HG02973 (cell line): ENCODE measurements around the gene MED27.

Experiments
- ATAC-seq: cut with Tn5 transposase; IDR thresholded peaks from one replicate; pipeline ENCODE4 v1.9.1; 2021; ENCODE audit warnings: moderate library complexity; ENCODE audit not compliant: unreplicated experiment

The MED27 gene

DNA sequence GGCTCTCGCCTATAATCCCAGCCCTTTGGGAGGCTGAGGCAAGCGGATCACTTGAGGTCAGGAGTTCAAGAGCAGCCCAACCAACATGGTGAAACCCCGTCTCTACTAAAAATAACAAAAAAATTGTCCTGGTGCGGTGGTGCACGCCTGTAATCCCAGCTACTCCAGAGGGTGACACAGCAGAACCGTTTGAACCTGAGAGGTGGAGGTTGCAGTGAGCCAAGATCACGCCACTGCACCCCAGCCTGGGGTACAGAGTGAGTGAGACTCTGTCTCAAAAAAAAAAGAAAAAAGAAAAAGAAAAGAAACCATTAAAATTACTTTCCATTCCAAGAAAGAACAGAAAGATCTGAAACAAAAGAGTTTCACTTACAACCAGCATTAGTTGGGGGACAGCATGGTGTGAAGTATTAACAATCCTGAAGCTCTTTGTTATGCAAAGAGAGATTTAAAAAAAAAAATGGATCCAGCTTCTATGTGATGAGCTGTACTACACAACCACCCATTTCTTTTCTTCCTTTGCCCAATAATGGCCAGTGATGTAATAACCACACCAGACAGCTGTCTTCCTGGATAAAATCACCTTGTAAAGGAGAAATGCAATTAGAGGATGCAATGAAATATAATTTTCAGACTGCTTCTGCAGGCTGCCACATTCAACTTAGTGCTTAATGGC lies 76.9 kb downstream of the MED27 start:
- no peak for ATAC-seq

DNA sequence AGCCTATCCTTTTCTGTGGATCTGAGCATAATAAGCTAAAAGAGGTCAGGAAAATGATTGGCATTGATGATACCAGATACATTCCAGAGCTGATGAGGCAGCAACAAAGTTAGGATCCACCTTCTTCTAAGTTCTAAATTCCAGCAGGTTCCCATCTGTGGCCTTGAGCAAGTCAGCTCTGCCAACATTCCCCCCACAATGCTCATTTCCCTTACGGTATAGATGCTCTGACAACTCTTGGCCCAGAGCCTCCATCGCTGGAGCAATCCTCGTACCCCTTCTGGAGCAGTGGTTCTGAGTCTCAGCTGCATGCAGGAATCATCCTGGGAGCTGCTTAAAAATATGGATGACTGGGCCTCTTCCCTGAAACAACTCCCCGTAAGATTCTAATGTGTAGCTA lies 78.1 kb downstream of the MED27 start:
- no peak for ATAC-seq

DNA sequence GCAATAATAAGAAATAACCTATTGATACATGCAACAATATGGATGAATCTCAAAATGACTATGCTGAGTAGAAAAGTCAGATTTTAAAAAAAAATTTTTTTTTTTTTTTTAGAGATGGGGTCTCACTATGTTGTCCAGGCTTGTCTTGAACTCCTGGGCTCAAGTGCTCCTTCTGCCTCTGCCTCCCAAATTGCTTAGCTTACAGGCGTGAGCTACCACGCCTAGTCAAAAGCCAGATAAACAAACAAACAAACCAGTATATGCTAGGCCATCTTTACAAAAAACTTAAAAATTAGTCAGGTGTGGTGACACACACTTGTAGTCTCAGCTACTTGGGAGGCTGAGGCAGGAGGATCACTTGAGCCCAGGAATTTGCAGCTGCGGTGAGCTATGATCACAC lies 79.0 kb downstream of the MED27 start:
- ATAC-seq = no peak

DNA sequence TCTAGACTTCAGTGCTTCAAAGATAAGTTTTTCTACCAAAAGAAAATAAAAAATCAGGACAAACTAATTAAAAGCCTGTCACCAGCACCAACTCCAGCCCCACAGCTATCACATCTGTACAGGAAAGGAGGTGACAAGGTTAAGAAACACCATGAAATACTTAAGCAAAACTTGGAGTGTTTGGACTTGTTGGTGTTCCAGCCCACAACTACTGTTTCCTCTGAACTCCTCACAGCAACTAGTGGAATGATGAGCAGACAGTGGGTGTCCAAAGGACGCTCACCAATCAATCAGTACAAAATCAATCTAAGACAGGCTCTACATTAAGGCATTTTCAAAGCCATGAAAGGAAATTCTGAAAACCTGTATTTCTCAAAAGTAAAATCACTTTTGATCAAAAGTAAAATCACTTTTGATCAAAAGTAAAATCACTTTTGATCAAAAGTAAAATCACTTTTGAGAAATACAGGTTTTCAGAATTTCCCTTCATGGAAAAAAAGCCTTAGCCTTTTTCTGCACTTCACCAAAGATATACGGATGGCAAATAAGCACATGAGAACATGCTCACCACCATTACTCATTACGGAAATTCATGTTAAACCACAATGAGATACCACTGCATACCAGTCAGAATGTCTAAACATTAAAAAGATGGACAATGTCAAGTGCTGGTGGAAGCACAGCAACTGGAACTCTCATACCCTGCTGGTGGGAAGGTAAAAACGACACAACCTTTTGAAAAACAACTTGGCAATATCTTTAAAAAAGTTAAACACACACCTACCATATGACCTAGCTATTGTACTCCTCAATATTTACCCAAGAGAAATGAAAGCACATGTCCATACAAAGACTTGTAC lies 79.7 kb downstream of the MED27 start:
- ATAC-seq = no peak

DNA sequence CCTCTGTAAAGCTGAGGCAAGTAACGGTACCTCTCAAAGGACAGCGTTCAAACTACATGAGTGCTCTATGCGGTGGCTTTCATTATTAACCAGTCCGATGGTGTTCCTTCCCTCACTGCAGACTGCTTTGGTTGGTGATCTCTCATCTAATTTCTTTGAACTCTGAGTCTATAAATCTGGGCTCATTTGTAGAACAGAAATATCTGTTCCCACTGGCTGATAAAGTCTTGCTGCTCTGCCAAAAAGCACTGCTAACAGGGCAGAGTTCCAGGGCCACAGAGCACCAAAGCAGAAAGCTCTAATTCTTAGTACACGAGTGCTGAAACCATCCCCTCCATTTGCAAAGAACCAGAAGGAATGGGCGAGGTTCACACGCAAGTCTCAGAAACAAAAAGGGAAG lies 81.9 kb downstream of the MED27 start:
- no peak for ATAC-seq

DNA sequence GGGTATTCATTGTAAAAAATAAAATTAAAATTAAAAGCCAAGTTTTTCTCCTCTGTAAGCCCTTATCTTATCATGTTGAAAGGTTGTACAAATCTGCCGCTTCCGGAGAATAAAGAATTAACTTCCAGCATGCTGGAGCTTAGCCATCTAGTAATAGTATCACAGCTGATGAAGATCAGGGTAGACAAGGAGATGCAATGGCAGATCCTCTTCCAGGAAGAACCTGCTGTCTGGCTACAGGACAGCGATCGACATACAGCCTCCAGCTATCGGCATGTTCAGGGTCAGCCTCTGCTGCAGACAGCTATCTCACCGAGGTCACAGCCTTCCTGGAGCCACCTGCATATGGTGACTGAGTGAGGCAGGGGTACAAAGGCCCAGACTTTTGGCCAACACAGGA lies 82.6 kb downstream of the MED27 start:
- ATAC-seq = no peak

DNA sequence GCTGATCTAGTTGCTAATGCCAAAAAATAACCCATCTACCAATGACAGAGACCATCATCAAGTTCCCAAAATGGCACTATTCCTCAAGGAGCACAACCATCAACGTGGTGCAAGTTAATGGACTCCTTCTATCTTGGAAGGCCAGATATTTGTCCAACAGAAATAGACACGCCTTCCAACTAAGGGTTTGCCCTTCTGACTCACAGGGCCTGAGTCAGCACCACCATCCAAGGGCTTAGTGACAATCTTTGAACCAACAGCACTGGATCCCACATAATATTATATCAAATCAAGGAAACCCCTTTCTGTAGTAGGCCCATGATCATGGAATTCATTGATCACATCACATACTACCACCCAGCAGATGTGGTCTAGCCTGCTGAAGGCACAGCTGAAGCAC lies 84.3 kb downstream of the MED27 start:
- no peak for ATAC-seq

DNA sequence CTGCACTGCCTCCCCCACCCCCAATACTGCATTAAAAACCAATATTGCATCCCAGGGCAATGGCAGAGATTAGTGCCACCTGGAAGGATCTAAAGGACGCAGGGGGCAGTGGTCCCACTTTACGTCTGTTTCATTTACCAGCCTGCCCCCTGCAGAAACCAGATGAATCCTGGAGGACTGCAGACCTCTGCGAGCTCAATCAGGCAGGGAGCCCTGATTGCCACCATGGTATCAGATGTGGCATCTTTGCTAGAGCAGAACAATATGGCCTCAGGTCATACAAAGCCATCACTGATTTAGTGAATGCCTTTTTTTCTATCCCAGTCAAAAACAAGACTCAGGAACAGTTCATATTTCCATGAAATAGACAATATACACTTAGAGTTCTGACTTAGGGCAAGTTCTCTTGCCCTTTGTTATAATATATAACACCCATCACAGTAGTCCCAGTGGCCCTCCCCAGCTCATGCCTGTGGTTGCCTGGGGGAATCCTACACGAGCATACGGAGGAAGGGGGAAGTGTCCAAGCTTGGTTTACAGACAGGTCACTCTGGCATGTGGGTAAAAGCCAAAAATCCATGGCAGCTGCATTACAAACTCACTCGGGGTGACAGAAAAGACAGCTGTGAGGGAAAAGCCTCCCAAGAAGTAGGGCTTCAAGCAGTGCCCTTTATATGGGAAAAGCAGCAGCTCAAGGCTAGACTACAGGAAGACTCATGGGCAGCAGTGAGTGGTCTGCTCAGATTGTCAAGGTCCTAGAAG lies 85.1 kb downstream of the MED27 start:
- no peak for ATAC-seq

DNA sequence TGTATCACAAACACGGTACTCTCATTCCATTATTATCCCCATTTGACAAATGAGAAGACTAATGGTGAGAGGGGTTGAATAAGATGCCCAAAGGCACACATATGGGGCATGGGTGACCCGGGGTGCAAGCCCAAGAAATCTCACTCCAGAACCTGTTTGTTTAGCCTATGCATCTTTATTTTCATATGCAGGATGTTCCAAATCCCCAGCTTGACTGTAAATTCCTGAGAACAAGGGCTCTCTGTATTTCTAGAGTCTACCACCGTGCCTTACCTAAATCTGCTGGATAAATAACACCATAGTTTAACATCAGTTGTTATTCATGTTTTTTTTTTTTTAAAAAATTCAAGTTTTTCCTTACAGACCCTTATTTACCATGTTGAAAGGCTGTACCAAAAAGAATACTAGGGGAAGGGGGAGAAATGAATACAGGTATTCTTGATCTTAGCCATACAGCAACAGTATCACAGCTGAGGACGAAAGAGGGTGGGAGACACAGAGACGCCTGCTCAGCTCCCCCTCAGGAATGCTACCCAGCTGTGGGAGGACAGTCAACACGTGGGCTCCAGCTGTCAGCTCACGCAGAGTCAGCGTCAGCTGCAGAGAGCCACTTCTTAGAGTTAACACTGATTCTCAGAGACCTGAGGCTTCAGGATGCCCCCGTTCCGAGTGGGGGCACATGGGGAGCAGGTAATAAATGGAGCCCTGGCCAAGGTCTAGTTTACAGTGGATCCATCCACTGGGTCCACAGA lies 86.6 kb downstream of the MED27 start:
- no peak for ATAC-seq

DNA sequence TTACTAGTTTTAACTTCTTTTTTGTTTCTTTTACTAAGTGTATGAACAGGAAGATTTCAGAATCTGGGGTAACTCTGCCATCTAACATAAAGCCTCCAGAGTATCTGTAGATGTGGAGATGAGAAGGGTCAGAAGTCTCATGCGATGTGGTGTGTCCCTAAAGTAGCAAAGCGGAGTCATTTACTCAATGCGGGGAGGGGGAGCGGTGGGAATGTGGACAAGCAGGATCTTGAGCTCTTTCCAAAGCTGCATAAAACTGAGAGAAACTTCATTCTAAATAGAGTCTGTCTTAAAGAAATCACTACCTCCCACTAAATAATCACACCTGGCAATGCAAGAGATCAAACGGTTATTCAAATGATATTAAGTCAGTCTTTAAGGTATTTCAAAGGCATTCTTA lies 92.4 kb downstream of the MED27 start:
- ATAC-seq = no peak

DNA sequence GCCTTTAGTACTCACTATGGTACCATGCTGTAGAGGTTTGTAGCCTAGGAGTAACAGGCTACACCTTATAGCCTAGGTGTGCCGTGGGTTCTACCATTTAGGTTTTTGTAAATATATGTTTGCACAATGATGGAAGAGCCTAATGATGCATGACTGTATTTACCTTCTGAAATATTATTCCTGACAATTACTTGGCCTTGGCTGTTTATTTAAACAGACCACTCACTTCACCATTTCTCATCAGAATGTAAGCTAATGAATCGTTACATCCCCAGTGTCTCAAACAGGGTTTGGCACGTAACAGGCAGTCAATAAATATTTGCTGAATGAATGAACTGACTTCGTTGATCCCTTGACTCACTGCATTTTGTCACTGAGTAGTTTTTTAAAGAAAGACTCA lies 93.1 kb downstream of the MED27 start:
- ATAC-seq = no peak

DNA sequence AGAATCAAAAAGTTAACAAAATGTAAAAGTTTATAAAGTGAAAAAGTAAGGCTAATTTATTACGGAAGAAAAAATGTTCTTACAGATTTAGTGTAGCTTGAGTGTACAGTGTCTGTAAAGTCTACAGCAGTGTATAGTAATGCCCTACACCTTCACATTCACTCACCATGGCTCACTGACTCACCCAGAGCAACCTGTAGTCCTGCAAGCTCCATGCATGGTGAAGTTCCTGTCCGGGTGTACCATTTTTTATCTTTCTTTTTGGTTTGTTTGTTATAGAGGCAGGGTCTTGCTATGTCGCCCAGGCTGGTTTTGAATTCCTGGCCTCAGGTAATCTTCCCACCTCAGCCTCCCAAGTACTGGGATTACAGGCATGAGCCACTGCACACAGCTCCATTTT lies 93.6 kb downstream of the MED27 start:
- no peak for ATAC-seq

DNA sequence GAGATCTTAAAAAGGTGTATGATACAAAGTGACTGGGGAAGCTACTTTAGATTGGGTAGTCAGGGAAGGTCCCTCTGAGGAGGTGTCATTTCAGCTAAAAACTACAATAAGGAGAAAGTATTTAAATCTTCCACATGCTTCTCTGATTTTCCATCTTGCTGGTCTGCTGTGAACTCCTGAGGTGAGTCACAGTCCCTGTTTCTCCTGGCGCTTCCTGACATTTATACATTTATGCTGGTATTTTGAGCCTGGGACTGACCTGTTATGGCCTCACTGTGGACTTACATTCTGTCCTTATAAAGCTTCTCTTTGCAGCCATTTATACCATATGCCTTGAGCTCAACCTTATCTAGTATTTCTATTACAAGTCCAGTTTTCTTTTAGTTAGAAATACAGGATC lies 95.1 kb downstream of the MED27 start:
- no peak for ATAC-seq

DNA sequence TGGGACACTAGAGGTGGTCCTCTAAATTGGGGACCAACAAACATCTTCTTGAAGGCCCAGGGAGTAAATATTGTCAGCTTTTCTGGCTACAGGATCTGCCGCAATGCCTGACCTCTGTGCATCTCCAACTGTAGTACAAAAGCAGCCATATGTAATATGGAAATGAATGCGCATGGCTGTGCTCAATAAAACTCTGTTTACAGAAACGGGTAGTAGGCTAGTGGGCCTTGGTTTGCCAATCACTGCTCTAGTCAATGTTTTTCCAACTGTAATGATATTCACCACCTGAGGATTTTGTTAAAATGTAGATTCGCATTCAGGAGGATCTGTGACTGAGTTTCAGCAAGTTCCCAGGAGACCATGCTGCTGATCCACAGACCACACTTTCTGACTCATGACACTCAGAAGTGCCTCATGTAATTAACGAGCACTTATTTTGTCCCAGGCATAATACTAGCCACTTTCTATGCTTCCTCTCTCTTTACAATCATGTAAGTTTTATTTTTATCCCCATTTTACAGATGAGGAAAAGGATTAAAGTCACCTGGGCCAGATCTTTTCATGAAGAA lies 96.9 kb downstream of the MED27 start:
- ATAC-seq = no peak

DNA sequence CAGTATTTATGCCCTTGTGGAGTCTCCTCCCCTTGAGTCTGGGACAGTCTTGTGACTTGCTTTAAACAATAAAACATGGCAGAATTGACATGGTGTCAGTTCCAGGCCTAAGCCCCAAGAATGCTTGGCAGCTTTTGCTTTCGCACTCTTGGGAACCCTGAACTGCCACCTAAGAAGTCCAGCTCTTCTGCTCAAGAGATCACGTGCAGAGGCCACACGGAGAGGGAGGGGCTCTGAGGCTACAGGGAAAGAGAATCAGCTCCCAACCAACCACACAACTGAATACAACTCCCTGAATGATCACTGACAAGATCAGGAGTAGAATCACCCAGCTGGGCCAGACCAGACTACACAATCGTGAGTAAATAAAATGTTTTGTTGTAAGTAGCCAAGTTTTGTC lies 97.6 kb downstream of the MED27 start:
- no peak for ATAC-seq

DNA sequence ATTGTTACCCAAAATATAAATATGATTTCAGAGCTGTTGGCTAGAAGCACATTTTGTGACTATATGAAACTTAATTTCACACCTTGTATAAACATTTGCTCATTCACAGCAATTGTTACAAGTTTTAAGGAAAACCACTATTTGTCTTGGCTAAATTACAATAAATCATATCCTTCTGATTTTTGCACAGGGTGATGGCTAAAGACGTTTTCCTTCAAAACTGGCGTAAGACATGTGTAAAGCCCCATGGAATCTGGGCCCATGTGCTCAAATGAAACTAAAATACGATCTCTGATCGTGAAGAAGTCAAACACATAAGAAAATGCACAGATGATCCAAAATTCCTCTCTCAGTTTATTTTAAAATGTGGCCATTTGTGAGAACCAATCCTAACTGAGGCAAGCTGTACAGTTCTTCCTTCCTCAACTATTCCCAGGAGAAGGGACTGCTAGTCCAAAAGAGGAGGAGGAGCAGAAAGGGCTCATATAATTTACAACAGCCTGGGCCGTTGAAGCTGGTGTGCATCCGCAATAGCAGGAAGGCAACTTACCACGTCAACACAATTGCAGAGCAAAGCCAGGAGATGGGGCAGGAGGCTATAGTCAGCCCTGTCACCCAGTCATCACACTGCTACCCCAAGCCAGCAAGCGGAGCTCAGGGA lies 98.4 kb downstream of the MED27 start:
- no peak for ATAC-seq

DNA sequence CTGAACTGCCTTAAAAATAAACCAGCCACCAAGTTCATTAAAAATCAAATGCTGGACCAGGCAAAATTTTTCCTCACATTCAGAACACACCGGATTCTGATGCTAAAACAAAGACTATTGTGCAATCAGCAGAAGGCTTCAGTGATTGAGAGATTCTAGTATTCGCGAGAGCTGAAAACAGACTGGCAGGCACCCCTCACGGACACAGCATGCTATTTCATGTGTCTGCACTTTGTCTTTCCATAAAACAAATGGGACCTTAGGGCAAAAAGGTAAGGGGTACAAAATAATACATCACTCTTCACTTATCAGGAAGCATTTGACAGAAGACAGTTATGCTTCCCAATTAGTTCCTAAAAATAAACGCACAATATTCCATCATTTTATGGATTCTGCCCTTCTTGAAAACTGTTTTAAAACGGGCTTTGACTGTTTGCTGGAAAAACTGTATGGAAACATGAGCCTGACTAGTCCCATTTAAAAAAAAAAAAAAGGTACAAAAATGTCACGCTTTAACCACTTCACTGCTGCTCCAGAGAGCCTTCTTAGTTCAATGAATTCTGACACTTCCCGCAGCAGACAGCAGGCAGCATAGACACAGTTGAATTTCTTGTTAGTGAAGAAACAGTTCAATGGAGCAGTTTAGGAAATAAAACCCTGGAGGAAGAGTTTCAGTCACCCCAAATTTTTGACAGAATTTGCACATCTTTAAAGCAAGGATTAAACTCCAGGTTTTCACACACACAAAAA lies 99.2 kb downstream of the MED27 start:
- ATAC-seq = no peak

DNA sequence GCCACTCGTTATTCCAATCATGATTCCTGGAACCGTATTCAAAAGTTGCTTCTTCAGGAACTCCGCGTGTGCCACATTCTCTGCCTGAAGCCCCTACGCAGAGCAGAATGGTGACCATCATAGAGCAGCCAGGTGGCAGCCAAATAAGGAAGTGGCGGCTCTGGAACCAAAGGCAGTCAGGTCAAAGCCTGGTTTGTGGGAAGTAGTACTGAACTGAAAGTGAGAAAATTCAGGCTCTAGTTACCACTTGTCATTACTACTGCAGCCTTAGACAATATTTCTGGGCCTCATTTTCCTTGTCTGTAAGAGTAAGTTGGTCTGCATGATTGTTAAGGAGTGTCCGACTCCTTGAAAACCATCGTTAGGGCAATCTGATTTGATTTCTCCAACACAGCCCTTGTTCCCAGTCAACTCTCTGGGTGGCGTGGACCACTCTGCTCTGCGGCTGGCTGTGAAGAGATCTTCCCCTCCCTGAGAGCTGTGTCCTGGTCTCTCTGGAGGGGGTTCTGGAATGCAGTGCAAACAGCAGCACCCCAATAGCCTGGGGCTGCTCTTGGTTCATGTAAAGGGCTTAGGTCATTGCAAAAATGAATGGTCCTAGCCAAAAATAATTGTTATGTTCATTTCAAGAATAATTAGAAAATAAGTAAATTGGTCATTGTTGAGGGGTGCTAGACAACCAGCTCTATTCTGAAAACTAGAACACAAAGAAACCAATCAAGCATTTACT lies 102.4 kb downstream of the MED27 start:
- ATAC-seq = no peak
